Lower lobe of right lung (tissue), 2 donors: ENCODE data around the gene TBC1D10B. TPM values are rescaled to one million over a fixed set of nuclear protein-coding genes. Genes with fewer than 3 reads are reported as not detected.

Experiments
- ATAC-seq, 2 donors: fragments of 200-7000 bp; cut with Tn5 transposase; one replicate each; pipeline ENCODE4 v1.9.1; 2020 to 2022; ENCODE audit warnings: mild to moderate bottlenecking in 2 of 2, moderate library complexity in 2 of 2
- DNase-seq: peaks from one replicate; pipeline ENCODE4 v3.0.0-alpha.2; 2020
- H3K27ac ChIP-seq: fragments of 200-600 bp; one replicate; pipeline ENCODE4 v1.8.0; 2022
- H3K27me3 ChIP-seq: fragments of 200-600 bp; one replicate; pipeline ENCODE4 v1.8.0; 2022; ENCODE audit warnings: low read depth
- H3K36me3 ChIP-seq: fragments of 200-600 bp; one replicate; pipeline ENCODE4 v1.8.0; 2022; ENCODE audit warnings: mild to moderate bottlenecking
- H3K4me1 ChIP-seq: fragments of 200-600 bp; one replicate; pipeline ENCODE4 v1.8.0; 2022
- H3K4me3 ChIP-seq: fragments of 200-600 bp; one replicate; pipeline ENCODE4 v1.8.0; 2022; ENCODE audit warnings: mild to moderate bottlenecking
- H3K9me3 ChIP-seq: fragments of 200-600 bp; one replicate; pipeline ENCODE4 v1.8.0; 2022
- CTCF ChIP-seq: fragments of 200-600 bp; IDR thresholded peaks from one replicate; pipeline ENCODE4 v1.8.0; 2022; ENCODE audit warnings: antibody characterized with exemption, mild to moderate bottlenecking
- intact Hi-C: fragments of 100-400 bp; cut with DNase I; formaldehyde crosslinking; loops from one replicate; pipeline ENCODE4 v1.11.0; 2022
- total RNA-seq: library from RNA; stranded (reverse); fragmentation: NEBNext Ultra II Directional; extraction: Animal tissue kit (Norgen Biotek cat#: 25700); gene quantifications from one replicate; pipeline ENCODE4 v1.2.1, GENCODE V29; 2021
- donor health status: DM: no; HTN: yes; CAD: no; lungs with severe emphysema.

TBC1D10B gene
- total RNA-seq, 1 donor from 2014 or later: 36.9 TPM

GRCh38 chr16:30372038-30372712 is 1.9 kb upstream of the TBC1D10B start:
- Histone ChIP-seq H3K27me3 (no peaks in the 10 kb centered on the region), H3K9me3 (no peaks in the 10 kb centered on the region), H3K4me3 (no peak overlapping the region), H3K36me3 (no peaks in the 10 kb centered on the region), H3K27ac (peak overlapping the region; percentile 78), H3K4me1 (peaks cover 34% of the 10 kb centered on the region)
- no peak for DNase-seq
- TF ChIP-seq CTCF: no peak
- intact Hi-C loops: no loop called here
- no peak for ATAC-seq

- ATAC-seq (no peak), DNase-seq (no peak)
- peak overlapping the region; percentile 78 for H3K27ac ChIP-seq
- no peak for TF ChIP-seq CTCF
- peaks cover 36% of the 10 kb centered on the region for H3K4me1 ChIP-seq
- no peaks in the 10 kb centered on the region for H3K36me3 ChIP-seq
- no peaks in the 10 kb centered on the region for H3K27me3 ChIP-seq
- H3K9me3 ChIP-seq: no peaks in the 10 kb centered on the region
- peak overlapping the region; percentile 52 for H3K4me3 ChIP-seq
- intact Hi-C loops: no loop called here
Measured at GRCh38 chr16:30371248-30371816, 1.0 kb upstream of the TBC1D10B start.

- Histone ChIP-seq H3K4me3 (peak overlapping the region; percentile 91), H3K36me3 (peaks cover 11% of the 10 kb centered on the region), H3K9me3 (no peaks in the 10 kb centered on the region), H3K4me1 (peaks cover 36% of the 10 kb centered on the region), H3K27me3 (no peaks in the 10 kb centered on the region), H3K27ac (peak overlapping the region; percentile 81)
- DNase-seq (no peak), ATAC-seq (no peak)
- intact Hi-C loops: no loop called here
- TF ChIP-seq CTCF: no peak
Measured at GRCh38 chr16:30369938-30370455, 297 bp downstream of the TBC1D10B start.

GRCh38 chr16:30369091-30369937 is 980 bp downstream of the TBC1D10B start:
- TF ChIP-seq CTCF: no peak
- H3K9me3 ChIP-seq: no peaks in the 10 kb centered on the region
- ATAC-seq (no peak), DNase-seq (no peak)
- H3K4me1 ChIP-seq: peaks cover 36% of the 10 kb centered on the region
- H3K27ac ChIP-seq: peak overlapping the region; percentile 81
- intact Hi-C loops: no loop called here
- peaks cover 17% of the 10 kb centered on the region for H3K36me3 ChIP-seq
- H3K4me3 ChIP-seq: peak overlapping the region; percentile 91
- H3K27me3 ChIP-seq: no peaks in the 10 kb centered on the region

GRCh38 chr16:30368792-30369090 is 1.6 kb downstream of the TBC1D10B start:
- Histone ChIP-seq H3K4me1 (peaks cover 36% of the 10 kb centered on the region), H3K4me3 (peak overlapping the region; percentile 91), H3K9me3 (no peaks in the 10 kb centered on the region), H3K36me3 (peaks cover 23% of the 10 kb centered on the region), H3K27me3 (no peaks in the 10 kb centered on the region), H3K27ac (peak overlapping the region; percentile 81)
- ATAC-seq (no peak), DNase-seq (no peak)
- intact Hi-C loops: no loop called here
- TF ChIP-seq CTCF: no peak
